Measurements from ENCODE around the gene ZNF518A. TPM values are rescaled to one million over a fixed set of nuclear protein-coding genes. Genes with fewer than 3 reads are reported as not detected.

ZNF518A gene
- total and polyA plus RNA-seq, 2 of the 8 experiments (the other 6 are each of a cell fraction or from before 2014, with no cell fraction given): 6.6 to 34.8 TPM

DNA sequence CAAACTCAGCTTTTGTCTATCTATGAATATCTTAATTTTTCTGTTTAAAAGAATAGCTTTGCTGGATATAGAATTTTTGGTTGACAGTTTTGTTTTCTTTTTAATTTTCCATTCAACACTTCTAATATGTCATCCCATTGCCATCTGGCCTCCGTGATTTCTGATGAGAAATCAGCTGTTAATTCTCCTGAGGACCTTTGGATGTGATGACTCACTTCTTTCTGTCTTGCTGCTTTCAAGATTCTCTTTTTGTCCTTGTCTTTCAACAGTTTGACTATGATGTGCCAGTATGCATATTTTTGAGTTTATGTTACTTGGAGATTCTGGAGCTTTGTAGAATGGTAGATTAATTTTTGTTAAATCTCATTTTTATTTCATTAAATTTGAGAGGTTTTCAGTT lies 38.4 kb downstream of the ZNF518A start:
- H2BK15ac ChIP-seq (ENCODE audit: low read length): no peak overlapping the region
- no peaks in the 10 kb centered on the region for H3K36me3 ChIP-seq (ENCODE audit: control insufficient read depth in 2 of 4, insufficient read depth in 4 of 4, low read length in 3 of 4)
- H2BK120ac ChIP-seq (replicated peaks; ENCODE audit: low read depth, low read length): no peak overlapping the region
- DNase-seq (ENCODE audit: low read depth in 1 of 2, low spot score in 2 of 2) (no peak), FAIRE-seq (no peak)
- no peak overlapping the region for H2AK5ac ChIP-seq (ENCODE audit: low read depth, low read length)
- H3K9me3 ChIP-seq (ENCODE audit: insufficient read depth in 2 of 2, low read depth in 1 of 2, low read length in 1 of 2): no peaks in the 10 kb centered on the region; a peak in 1 of 4 replicates
- no peak overlapping the region for H2BK12ac ChIP-seq (ENCODE audit: low read depth, low read length)
- ChIA-PET POLR2A (ENCODE audit: partially characterized antibody) (no interaction called here), CTCF (ENCODE audit: partially characterized antibody) (interaction anchor here (0.7 to 0.9 kb wide), 2 partner anchors 20 to 61 kb away, joined by 3 to 4 read pairs; no protein-coding TSS in a partner anchor)
- no peak overlapping the region for H3K4me2 ChIP-seq (ENCODE audit: insufficient read depth in 1 of 2, low read depth in 2 of 2, low read length in 2 of 2)
- H3K79me2 ChIP-seq (ENCODE audit: control insufficient read depth in 1 of 2, insufficient read depth in 2 of 2, low read length in 2 of 2): no peaks in the 10 kb centered on the region
- no peak overlapping the region for H3K27ac ChIP-seq (ENCODE audit: low read depth, low read length)
- H2BK5ac ChIP-seq (ENCODE audit: low read depth, low read length): no peak overlapping the region
- no peak overlapping the region for H2BK20ac ChIP-seq (ENCODE audit: low read length)
- no peak overlapping the region for H3K23ac ChIP-seq (ENCODE audit: insufficient read length)
- no peak overlapping the region for H2AFZ ChIP-seq (ENCODE audit: low read length)
- H4K20me1 ChIP-seq (replicated peaks in 1 of 2; ENCODE audit: control insufficient read depth in 1 of 2, insufficient read depth in 2 of 2, low read length in 2 of 2): no peaks in the 10 kb centered on the region
- no peak overlapping the region for H3K4me3 ChIP-seq (ENCODE audit: extremely low read depth in 1 of 4, insufficient read depth in 2 of 4, low read depth in 3 of 4, low read length in 4 of 4)
- no peaks in the 10 kb centered on the region for H3K79me1 ChIP-seq (ENCODE audit: low read depth, low read length)
- no peak overlapping the region for H4K8ac ChIP-seq (ENCODE audit: extremely low read depth, insufficient read depth, low read length)
- H3K14ac ChIP-seq (ENCODE audit: insufficient read length): no peak overlapping the region
- H3K4me1 ChIP-seq (replicated peaks in 1 of 4; ENCODE audit: control insufficient read depth in 3 of 4, insufficient read depth in 4 of 4, low read length in 3 of 4): no peaks in the 10 kb centered on the region
- H3K18ac ChIP-seq (ENCODE audit: extremely low read depth, low read length): no peak overlapping the region
- no peaks in the 10 kb centered on the region for H3K23me2 ChIP-seq (ENCODE audit: low read depth, low read length)
- 89% methylated on average over 1 of the region's 1 CpG; no CpG with 5 or more reads in 1 of the 2 experiments for WGBS, 2 experiments (ENCODE audit: extremely low coverage in 1 of 2, insufficient coverage in 1 of 2, insufficient read length in 1 of 2, insufficient replicate concordance in 2 of 2, low coverage in 1 of 2, low lambda C conversion rate in 2 of 2, missing lambda C conversion rate in 1 of 2)
- H3K27me3 ChIP-seq (replicated peaks in 1 of 4; ENCODE audit: control insufficient read depth in 3 of 4, extremely low read depth in 1 of 4, insufficient read depth in 3 of 4, low read length in 3 of 4): no peaks in the 10 kb centered on the region
- H4K5ac ChIP-seq (ENCODE audit: insufficient read length, low read depth, low read length): no peak overlapping the region
- no peak overlapping the region for H4K91ac ChIP-seq (replicated peaks; ENCODE audit: insufficient read length, low read length)
- no peak overlapping the region for H3K9ac ChIP-seq (replicated peaks in 1 of 4; ENCODE audit: extremely low read depth in 1 of 4, low read depth in 3 of 4, low read length in 3 of 4)
- H3K4ac ChIP-seq (replicated peaks; ENCODE audit: insufficient read length, low read depth, low read length): no peak overlapping the region
- no peak overlapping the region for H3K56ac ChIP-seq (replicated peaks; ENCODE audit: insufficient read length, low read depth, low read length)
- TF ChIP-seq, protein P1, sequence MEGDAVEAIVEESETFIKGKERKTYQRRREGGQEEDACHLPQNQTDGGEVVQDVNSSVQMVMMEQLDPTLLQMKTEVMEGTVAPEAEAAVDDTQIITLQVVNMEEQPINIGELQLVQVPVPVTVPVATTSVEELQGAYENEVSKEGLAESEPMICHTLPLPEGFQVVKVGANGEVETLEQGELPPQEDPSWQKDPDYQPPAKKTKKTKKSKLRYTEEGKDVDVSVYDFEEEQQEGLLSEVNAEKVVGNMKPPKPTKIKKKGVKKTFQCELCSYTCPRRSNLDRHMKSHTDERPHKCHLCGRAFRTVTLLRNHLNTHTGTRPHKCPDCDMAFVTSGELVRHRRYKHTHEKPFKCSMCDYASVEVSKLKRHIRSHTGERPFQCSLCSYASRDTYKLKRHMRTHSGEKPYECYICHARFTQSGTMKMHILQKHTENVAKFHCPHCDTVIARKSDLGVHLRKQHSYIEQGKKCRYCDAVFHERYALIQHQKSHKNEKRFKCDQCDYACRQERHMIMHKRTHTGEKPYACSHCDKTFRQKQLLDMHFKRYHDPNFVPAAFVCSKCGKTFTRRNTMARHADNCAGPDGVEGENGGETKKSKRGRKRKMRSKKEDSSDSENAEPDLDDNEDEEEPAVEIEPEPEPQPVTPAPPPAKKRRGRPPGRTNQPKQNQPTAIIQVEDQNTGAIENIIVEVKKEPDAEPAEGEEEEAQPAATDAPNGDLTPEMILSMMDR (IDR thresholded peaks at IDR 0.05; ENCODE audit: control extremely low read depth in 1 of 3, insufficient read depth in 1 of 3, low read depth in 1 of 3, low read length in 3 of 3): no peak
- no peak for TF ChIP-seq TEAD4 (IDR thresholded peaks at IDR 0.05; ENCODE audit: low read depth, low read length)
- no peak for TF ChIP-seq RBBP5 (IDR thresholded peaks at IDR 0.05; ENCODE audit: borderline replicate concordance, low read depth, low read length)
- TF ChIP-seq, protein P2, sequence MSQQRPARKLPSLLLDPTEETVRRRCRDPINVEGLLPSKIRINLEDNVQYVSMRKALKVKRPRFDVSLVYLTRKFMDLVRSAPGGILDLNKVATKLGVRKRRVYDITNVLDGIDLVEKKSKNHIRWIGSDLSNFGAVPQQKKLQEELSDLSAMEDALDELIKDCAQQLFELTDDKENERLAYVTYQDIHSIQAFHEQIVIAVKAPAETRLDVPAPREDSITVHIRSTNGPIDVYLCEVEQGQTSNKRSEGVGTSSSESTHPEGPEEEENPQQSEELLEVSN (IDR thresholded peaks at IDR 0.05): no peak
- no peak for TF ChIP-seq SUZ12 (IDR thresholded peaks at IDR 0.05; ENCODE audit: low read length)
- no peak for TF ChIP-seq TCF12 (IDR thresholded peaks at IDR 0.05; ENCODE audit: low read depth, low read length)
- TF ChIP-seq RNF2 (IDR thresholded peaks at IDR 0.05; ENCODE audit: borderline replicate concordance, low read depth, low read length, missing control alignments, poor library complexity, severe bottlenecking): no peak
- no peak for TF ChIP-seq ZNF274 (IDR thresholded peaks at IDR 0.05; ENCODE audit: borderline replicate concordance, extremely low read depth, low read length)
- TF ChIP-seq POU5F1 (IDR thresholded peaks at IDR 0.05; ENCODE audit: low read depth, low read length): no peak

Measured in H1 (cell line).